ENCODE data around the gene AK8.

GRCh38 chr9:132794730-132795380 is 83.2 kb downstream of the AK8 start:
- TF ChIP-seq, protein P1, sequence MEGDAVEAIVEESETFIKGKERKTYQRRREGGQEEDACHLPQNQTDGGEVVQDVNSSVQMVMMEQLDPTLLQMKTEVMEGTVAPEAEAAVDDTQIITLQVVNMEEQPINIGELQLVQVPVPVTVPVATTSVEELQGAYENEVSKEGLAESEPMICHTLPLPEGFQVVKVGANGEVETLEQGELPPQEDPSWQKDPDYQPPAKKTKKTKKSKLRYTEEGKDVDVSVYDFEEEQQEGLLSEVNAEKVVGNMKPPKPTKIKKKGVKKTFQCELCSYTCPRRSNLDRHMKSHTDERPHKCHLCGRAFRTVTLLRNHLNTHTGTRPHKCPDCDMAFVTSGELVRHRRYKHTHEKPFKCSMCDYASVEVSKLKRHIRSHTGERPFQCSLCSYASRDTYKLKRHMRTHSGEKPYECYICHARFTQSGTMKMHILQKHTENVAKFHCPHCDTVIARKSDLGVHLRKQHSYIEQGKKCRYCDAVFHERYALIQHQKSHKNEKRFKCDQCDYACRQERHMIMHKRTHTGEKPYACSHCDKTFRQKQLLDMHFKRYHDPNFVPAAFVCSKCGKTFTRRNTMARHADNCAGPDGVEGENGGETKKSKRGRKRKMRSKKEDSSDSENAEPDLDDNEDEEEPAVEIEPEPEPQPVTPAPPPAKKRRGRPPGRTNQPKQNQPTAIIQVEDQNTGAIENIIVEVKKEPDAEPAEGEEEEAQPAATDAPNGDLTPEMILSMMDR (IDR thresholded peaks at IDR 0.05), result no peak
- no peak for TF ChIP-seq POLR2A (IDR thresholded peaks at IDR 0.05)
